Measurements from ENCODE around the gene NPPB.
"Not testable (repeated sequence)": the region's sequence is repeated elsewhere in the genome, so short reads cannot be mapped to it uniquely, and the experiment has no call there.

Gene NPPB

DNA sequence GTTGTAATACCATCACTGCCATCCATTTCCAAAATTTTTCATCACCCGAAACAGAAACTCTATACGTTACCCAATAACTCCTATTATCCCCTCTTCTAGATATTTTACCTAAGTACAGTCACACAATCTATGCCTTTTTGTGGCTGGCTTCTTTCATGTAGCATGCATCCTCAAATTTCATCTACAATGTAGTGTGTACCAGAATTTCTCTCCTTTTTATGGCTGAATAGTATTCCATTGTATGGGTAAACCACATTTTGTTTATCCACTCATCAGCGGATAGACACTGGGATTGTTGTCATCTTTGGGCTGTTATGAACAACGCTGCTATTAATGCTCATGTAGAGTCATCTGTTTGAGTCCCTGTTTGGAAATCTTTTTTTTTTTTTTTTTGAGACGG lies 46.2 kb upstream of the NPPB start:
- Histone ChIP-seq H3K36me3 (replicated peaks in 1 of 2; ENCODE audit: control insufficient read depth in 2 of 2, insufficient read depth in 2 of 2, low read length in 2 of 2) (no peaks in the 10 kb centered on the region), H2BK12ac (ENCODE audit: low read length) (no peak overlapping the region), H2BK15ac (ENCODE audit: low read length) (no peak overlapping the region), H2AK5ac (ENCODE audit: low read depth, low read length) (no peak overlapping the region), H3K18ac (ENCODE audit: low read length) (no peak overlapping the region), H3K79me1 (ENCODE audit: low read depth, low read length) (peaks cover 2% of the 10 kb centered on the region), H2BK120ac (ENCODE audit: low read depth, low read length) (no peak overlapping the region), H3K27ac (replicated peaks; ENCODE audit: low read length) (no peak overlapping the region), H3K4me2 (ENCODE audit: insufficient read depth, low read length, poor library complexity, severe bottlenecking) (no peak overlapping the region), H3K4ac (ENCODE audit: low read length) (no peak overlapping the region), H3K9me3 (replicated peaks in 1 of 2; ENCODE audit: control insufficient read depth in 2 of 2, insufficient read depth in 1 of 2, low read depth in 1 of 2, low read length in 2 of 2) (no peaks in the 10 kb centered on the region), H3K14ac (ENCODE audit: low read length) (no peak overlapping the region), H3K27me3 (ENCODE audit: control insufficient read depth in 3 of 3, insufficient read depth in 3 of 3, low read depth in 1 of 3, low read length in 3 of 3) (peaks cover 0 to 17% (median 0%) of the 10 kb centered on the region in 3 experiments), H2AFZ (ENCODE audit: low read length) (no peak overlapping the region), H2BK5ac (ENCODE audit: low read length) (no peak overlapping the region), H4K91ac (ENCODE audit: low read depth, low read length, poor library complexity) (no peak overlapping the region), H3K23ac (ENCODE audit: low read depth, low read length, poor library complexity) (no peak overlapping the region), H3K4me3 (ENCODE audit: low read length in 2 of 2) (no peak overlapping the region), H4K8ac (ENCODE audit: low read depth, low read length) (no peak overlapping the region), H3K4me1 (ENCODE audit: control insufficient read depth in 2 of 2, insufficient read depth in 1 of 2, low read depth in 1 of 2, low read length in 2 of 2) (peaks cover 3 to 5% of the 10 kb centered on the region in 2 donors), H3K9ac (ENCODE audit: low read depth, low read length, poor library complexity) (no peak overlapping the region)
- no peak for DNase-seq (ENCODE audit: low spot score)
- 100% methylated on average over 2 of the region's 5 CpGs for WGBS, 2 donors (ENCODE audit: extremely low coverage in 2 of 2, insufficient read length in 2 of 2, insufficient replicate concordance in 1 of 2)

DNA sequence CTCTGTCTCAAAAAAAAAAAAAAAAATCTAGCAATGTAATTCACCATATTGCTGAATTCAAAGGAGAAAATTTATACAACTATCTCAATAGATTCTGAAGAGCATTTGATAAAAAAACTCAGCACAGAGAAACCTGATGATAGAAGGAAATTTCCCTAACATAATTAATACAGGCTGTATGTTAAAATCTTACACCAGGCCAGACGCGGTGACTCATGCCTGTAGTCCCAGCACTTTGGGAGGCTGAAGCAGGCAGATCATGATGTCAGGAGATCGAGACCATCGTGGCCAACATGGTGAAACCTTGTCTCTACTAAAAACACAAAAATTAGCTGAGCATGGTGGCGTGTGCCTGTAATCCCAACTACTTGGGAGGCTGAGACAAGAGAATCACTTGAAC lies 45.4 kb upstream of the NPPB start:
- DNase-seq (ENCODE audit: low spot score); H3K4me3 ChIP-seq (ENCODE audit: low read length in 2 of 2); H2BK12ac ChIP-seq (ENCODE audit: low read length); H3K4ac ChIP-seq (ENCODE audit: low read length); H3K4me2 ChIP-seq (ENCODE audit: insufficient read depth, low read length, poor library complexity, severe bottlenecking); H4K91ac ChIP-seq (ENCODE audit: low read depth, low read length, poor library complexity); H2AFZ ChIP-seq (ENCODE audit: low read length); H3K79me1 ChIP-seq (ENCODE audit: low read depth, low read length); H2AK5ac ChIP-seq (ENCODE audit: low read depth, low read length); H3K36me3 ChIP-seq (replicated peaks in 1 of 2; ENCODE audit: control insufficient read depth in 2 of 2, insufficient read depth in 2 of 2, low read length in 2 of 2); H2BK5ac ChIP-seq (ENCODE audit: low read length); H4K8ac ChIP-seq (ENCODE audit: low read depth, low read length); H3K9ac ChIP-seq (ENCODE audit: low read depth, low read length, poor library complexity); H3K14ac ChIP-seq (ENCODE audit: low read length); H3K18ac ChIP-seq (ENCODE audit: low read length); H3K23ac ChIP-seq (ENCODE audit: low read depth, low read length, poor library complexity); H3K4me1 ChIP-seq (ENCODE audit: control insufficient read depth in 2 of 2, insufficient read depth in 1 of 2, low read depth in 1 of 2, low read length in 2 of 2); H3K9me3 ChIP-seq (replicated peaks in 1 of 2; ENCODE audit: control insufficient read depth in 2 of 2, insufficient read depth in 1 of 2, low read depth in 1 of 2, low read length in 2 of 2); H2BK15ac ChIP-seq (ENCODE audit: low read length); H3K27ac ChIP-seq (replicated peaks; ENCODE audit: low read length); H2BK120ac ChIP-seq (ENCODE audit: low read depth, low read length): not testable (repeated sequence)
- H3K27me3 ChIP-seq (ENCODE audit: control insufficient read depth in 3 of 3, insufficient read depth in 3 of 3, low read depth in 1 of 3, low read length in 3 of 3) = peaks cover 0 to 24% (median 0%) of the 10 kb centered on the region in 3 experiments
- no CpG with 5 or more reads among the region's 5 CpGs for WGBS, 2 donors (ENCODE audit: extremely low coverage in 2 of 2, insufficient read length in 2 of 2, insufficient replicate concordance in 1 of 2)

DNA sequence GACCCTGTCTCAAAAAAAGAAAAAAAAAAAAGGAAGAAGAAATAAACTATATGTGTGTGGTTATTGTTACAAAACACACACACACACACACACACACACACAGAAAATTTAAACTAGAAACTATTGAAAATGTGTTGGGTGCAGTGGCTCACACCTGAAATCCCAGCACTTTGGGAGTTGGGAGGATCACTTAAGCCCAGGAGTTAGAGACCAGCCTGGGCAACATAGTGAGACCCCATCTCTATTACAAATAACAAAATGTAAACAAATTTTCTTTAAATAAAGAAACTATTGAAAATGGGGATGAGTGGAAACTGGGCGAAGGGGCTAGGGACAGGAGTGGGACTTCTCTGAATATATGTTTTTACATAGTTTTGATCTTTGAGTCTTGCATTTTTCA lies 44.5 kb upstream of the NPPB start:
- no peak overlapping the region for H3K27ac ChIP-seq (replicated peaks; ENCODE audit: low read length)
- peaks cover 0 to 5% of the 10 kb centered on the region in 2 donors for H3K4me1 ChIP-seq (ENCODE audit: control insufficient read depth in 2 of 2, insufficient read depth in 1 of 2, low read depth in 1 of 2, low read length in 2 of 2)
- no peak overlapping the region for H2BK5ac ChIP-seq (ENCODE audit: low read length)
- no peak overlapping the region for H3K18ac ChIP-seq (ENCODE audit: low read length)
- no peak overlapping the region for H3K9ac ChIP-seq (ENCODE audit: low read depth, low read length, poor library complexity)
- H2AK5ac ChIP-seq (ENCODE audit: low read depth, low read length) = no peak overlapping the region
- H3K4me2 ChIP-seq (ENCODE audit: insufficient read depth, low read length, poor library complexity, severe bottlenecking) = no peak overlapping the region
- H3K23ac ChIP-seq (ENCODE audit: low read depth, low read length, poor library complexity) = no peak overlapping the region
- WGBS, 2 donors (ENCODE audit: extremely low coverage in 2 of 2, insufficient read length in 2 of 2, insufficient replicate concordance in 1 of 2) = no CpG with 5 or more reads among the region's 1 CpG
- no peaks in the 10 kb centered on the region for H3K36me3 ChIP-seq (replicated peaks in 1 of 2; ENCODE audit: control insufficient read depth in 2 of 2, insufficient read depth in 2 of 2, low read length in 2 of 2)
- H2BK120ac ChIP-seq (ENCODE audit: low read depth, low read length) = no peak overlapping the region
- H2BK15ac ChIP-seq (ENCODE audit: low read length) = no peak overlapping the region
- H4K8ac ChIP-seq (ENCODE audit: low read depth, low read length) = no peak overlapping the region
- H4K91ac ChIP-seq (ENCODE audit: low read depth, low read length, poor library complexity) = no peak overlapping the region
- H3K4ac ChIP-seq (ENCODE audit: low read length) = no peak overlapping the region
- H2BK12ac ChIP-seq (ENCODE audit: low read length) = no peak overlapping the region
- H2AFZ ChIP-seq (ENCODE audit: low read length) = no peak overlapping the region
- peaks cover 2% of the 10 kb centered on the region for H3K79me1 ChIP-seq (ENCODE audit: low read depth, low read length)
- H3K9me3 ChIP-seq (replicated peaks in 1 of 2; ENCODE audit: control insufficient read depth in 2 of 2, insufficient read depth in 1 of 2, low read depth in 1 of 2, low read length in 2 of 2) = no peaks in the 10 kb centered on the region
- H3K14ac ChIP-seq (ENCODE audit: low read length) = no peak overlapping the region
- DNase-seq (ENCODE audit: low spot score) = no peak
- H3K4me3 ChIP-seq (ENCODE audit: low read length in 2 of 2) = no peak overlapping the region
- H3K27me3 ChIP-seq (ENCODE audit: control insufficient read depth in 3 of 3, insufficient read depth in 3 of 3, low read depth in 1 of 3, low read length in 3 of 3) = peaks cover 0 to 32% (median 3%) of the 10 kb centered on the region in 3 experiments

DNA sequence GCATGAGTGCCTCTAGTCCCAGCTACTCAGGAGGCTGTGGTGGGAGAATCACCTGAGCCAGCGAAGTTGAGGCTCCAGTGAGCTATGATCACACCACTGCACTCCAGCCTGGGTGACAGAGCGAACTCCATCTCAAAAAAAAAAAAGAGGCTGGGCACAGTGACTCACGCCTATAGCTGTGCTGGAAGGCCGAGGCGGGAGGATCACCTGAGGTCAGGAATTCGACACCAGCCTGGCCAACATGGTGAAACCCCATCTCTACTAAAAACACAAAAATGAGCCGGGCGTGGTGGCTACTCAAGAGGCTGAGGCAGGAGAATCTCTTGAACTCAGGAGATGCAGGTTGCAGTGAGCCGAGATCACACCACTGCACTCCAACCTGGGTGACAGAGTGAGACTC lies 42.7 kb upstream of the NPPB start:
- DNase-seq (ENCODE audit: low spot score); H2BK120ac ChIP-seq (ENCODE audit: low read depth, low read length); H3K4me1 ChIP-seq (ENCODE audit: control insufficient read depth in 2 of 2, insufficient read depth in 1 of 2, low read depth in 1 of 2, low read length in 2 of 2); H4K91ac ChIP-seq (ENCODE audit: low read depth, low read length, poor library complexity); H3K36me3 ChIP-seq (replicated peaks in 1 of 2; ENCODE audit: control insufficient read depth in 2 of 2, insufficient read depth in 2 of 2, low read length in 2 of 2); H3K14ac ChIP-seq (ENCODE audit: low read length); H3K27ac ChIP-seq (replicated peaks; ENCODE audit: low read length); H3K4me2 ChIP-seq (ENCODE audit: insufficient read depth, low read length, poor library complexity, severe bottlenecking); H3K4ac ChIP-seq (ENCODE audit: low read length); H3K9ac ChIP-seq (ENCODE audit: low read depth, low read length, poor library complexity); H3K9me3 ChIP-seq (replicated peaks in 1 of 2; ENCODE audit: control insufficient read depth in 2 of 2, insufficient read depth in 1 of 2, low read depth in 1 of 2, low read length in 2 of 2); H2AFZ ChIP-seq (ENCODE audit: low read length); H2BK15ac ChIP-seq (ENCODE audit: low read length); H3K23ac ChIP-seq (ENCODE audit: low read depth, low read length, poor library complexity); H3K18ac ChIP-seq (ENCODE audit: low read length); H2BK5ac ChIP-seq (ENCODE audit: low read length); H3K79me1 ChIP-seq (ENCODE audit: low read depth, low read length); H2BK12ac ChIP-seq (ENCODE audit: low read length); H2AK5ac ChIP-seq (ENCODE audit: low read depth, low read length); H3K4me3 ChIP-seq (ENCODE audit: low read length in 2 of 2); H4K8ac ChIP-seq (ENCODE audit: low read depth, low read length): not testable (repeated sequence)
- WGBS, 2 donors (ENCODE audit: extremely low coverage in 2 of 2, insufficient read length in 2 of 2, insufficient replicate concordance in 1 of 2) = no CpG with 5 or more reads among the region's 9 CpGs
- H3K27me3 ChIP-seq (ENCODE audit: control insufficient read depth in 3 of 3, insufficient read depth in 3 of 3, low read depth in 1 of 3, low read length in 3 of 3) = peaks cover 0 to 44% (median 4%) of the 10 kb centered on the region in 3 experiments
